H1 (cell line): ENCODE measurements around the gene KLHL17. TPM values are rescaled to one million over a fixed set of nuclear protein-coding genes. Genes with fewer than 3 reads are reported as not detected.

Experiments
- polyA plus RNA-seq, 7 experiments: library from polyadenylated mRNA; depleted of rRNA in 3 of 7; stranded (reverse) in 5 of 7; unstranded in 2 of 7; fragments of >200 nt in 5 of 7; fragments of 200-250 nt in 2 of 7; gene quantifications; 1 replicate in 5 of 7; 2 replicates in 1 of 7; 4 replicates in 1 of 7; pipeline versions ENCODE4 v1.2.1 to v1.2.3, GENCODE V29; 2011 to 2013; ENCODE audit warnings: missing spikeins in 2 of 7, mixed read lengths in 2 of 7
- total RNA-seq: library from RNA; stranded (reverse); fragmentation: NEBNext Ultra II Directional; extraction: Animal tissue kit (Norgen Biotek cat#: 25700); gene quantifications from 2 replicates; pipeline ENCODE4 v1.2.1, GENCODE V29; 2021
- TF ChIP-seq, protein P1 (sequence below): fragments of 300-600 bp; sonication (generic); IDR thresholded peaks from 2 replicates; pipeline ENCODE4 v1.7.1; 2012; ENCODE audit warnings: low read length, moderate library complexity, mild to moderate bottlenecking, inconsistent platforms; ENCODE audit not compliant: insufficient replicate concordance

KLHL17 gene
- total and polyA plus RNA-seq, 2 of the 8 experiments (the other 6 are each of a cell fraction or from before 2014, with no cell fraction given), result 32.6 to 36.1 TPM

DNA sequence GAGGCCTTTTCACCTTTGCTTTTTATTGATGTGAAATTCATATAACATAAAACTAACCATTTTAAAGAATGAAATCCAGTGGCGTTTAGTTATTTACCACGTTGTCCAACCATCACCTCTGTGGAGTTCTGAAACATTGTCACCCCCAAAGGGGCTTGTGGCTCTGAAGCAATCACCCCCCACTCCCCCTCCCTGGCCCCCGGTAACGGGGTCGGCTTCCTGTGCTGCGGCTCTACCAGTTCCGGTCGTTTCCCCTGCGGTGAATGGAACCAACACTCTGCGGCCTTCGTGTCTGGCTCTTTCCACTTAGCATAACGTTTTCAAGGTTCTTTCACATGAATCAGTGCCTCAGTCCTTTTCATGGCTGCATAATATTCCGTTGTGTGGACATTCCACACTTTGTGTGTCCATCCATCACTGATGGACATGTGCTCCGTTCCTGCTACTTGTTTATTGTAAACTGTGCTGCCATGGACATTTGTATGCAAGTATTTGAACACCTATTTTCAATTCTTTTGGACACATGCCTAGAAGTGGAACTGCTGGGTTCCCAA is 51.1 kb downstream of the KLHL17 start (continued):
- TF ChIP-seq, protein P1, sequence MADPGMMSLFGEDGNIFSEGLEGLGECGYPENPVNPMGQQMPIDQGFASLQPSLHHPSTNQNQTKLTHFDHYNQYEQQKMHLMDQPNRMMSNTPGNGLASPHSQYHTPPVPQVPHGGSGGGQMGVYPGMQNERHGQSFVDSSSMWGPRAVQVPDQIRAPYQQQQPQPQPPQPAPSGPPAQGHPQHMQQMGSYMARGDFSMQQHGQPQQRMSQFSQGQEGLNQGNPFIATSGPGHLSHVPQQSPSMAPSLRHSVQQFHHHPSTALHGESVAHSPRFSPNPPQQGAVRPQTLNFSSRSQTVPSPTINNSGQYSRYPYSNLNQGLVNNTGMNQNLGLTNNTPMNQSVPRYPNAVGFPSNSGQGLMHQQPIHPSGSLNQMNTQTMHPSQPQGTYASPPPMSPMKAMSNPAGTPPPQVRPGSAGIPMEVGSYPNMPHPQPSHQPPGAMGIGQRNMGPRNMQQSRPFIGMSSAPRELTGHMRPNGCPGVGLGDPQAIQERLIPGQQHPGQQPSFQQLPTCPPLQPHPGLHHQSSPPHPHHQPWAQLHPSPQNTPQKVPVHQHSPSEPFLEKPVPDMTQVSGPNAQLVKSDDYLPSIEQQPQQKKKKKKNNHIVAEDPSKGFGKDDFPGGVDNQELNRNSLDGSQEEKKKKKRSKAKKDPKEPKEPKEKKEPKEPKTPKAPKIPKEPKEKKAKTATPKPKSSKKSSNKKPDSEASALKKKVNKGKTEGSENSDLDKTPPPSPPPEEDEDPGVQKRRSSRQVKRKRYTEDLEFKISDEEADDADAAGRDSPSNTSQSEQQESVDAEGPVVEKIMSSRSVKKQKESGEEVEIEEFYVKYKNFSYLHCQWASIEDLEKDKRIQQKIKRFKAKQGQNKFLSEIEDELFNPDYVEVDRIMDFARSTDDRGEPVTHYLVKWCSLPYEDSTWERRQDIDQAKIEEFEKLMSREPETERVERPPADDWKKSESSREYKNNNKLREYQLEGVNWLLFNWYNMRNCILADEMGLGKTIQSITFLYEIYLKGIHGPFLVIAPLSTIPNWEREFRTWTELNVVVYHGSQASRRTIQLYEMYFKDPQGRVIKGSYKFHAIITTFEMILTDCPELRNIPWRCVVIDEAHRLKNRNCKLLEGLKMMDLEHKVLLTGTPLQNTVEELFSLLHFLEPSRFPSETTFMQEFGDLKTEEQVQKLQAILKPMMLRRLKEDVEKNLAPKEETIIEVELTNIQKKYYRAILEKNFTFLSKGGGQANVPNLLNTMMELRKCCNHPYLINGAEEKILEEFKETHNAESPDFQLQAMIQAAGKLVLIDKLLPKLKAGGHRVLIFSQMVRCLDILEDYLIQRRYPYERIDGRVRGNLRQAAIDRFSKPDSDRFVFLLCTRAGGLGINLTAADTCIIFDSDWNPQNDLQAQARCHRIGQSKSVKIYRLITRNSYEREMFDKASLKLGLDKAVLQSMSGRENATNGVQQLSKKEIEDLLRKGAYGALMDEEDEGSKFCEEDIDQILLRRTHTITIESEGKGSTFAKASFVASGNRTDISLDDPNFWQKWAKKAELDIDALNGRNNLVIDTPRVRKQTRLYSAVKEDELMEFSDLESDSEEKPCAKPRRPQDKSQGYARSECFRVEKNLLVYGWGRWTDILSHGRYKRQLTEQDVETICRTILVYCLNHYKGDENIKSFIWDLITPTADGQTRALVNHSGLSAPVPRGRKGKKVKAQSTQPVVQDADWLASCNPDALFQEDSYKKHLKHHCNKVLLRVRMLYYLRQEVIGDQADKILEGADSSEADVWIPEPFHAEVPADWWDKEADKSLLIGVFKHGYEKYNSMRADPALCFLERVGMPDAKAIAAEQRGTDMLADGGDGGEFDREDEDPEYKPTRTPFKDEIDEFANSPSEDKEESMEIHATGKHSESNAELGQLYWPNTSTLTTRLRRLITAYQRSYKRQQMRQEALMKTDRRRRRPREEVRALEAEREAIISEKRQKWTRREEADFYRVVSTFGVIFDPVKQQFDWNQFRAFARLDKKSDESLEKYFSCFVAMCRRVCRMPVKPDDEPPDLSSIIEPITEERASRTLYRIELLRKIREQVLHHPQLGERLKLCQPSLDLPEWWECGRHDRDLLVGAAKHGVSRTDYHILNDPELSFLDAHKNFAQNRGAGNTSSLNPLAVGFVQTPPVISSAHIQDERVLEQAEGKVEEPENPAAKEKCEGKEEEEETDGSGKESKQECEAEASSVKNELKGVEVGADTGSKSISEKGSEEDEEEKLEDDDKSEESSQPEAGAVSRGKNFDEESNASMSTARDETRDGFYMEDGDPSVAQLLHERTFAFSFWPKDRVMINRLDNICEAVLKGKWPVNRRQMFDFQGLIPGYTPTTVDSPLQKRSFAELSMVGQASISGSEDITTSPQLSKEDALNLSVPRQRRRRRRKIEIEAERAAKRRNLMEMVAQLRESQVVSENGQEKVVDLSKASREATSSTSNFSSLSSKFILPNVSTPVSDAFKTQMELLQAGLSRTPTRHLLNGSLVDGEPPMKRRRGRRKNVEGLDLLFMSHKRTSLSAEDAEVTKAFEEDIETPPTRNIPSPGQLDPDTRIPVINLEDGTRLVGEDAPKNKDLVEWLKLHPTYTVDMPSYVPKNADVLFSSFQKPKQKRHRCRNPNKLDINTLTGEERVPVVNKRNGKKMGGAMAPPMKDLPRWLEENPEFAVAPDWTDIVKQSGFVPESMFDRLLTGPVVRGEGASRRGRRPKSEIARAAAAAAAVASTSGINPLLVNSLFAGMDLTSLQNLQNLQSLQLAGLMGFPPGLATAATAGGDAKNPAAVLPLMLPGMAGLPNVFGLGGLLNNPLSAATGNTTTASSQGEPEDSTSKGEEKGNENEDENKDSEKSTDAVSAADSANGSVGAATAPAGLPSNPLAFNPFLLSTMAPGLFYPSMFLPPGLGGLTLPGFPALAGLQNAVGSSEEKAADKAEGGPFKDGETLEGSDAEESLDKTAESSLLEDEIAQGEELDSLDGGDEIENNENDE, result no peak
- TF ChIP-seq, all 59 proteins: peak for 0
